K562 (cell line): ENCODE data around the gene PLXNA3. TPM values are rescaled to one million over a fixed set of nuclear protein-coding genes. Genes with fewer than 3 reads are reported as not detected.

Experiments
- ATAC-seq: fragments of 200-7000 bp; cut with Tn5 transposase; 3 replicates; pipeline ENCODE4 v1.9.1; 2020; ENCODE audit warnings: moderate library complexity
- BruUV-seq: library from RNA; stranded (reverse); fragments of 400-500 nt; replicated peaks from 2 replicates; lab custom pipeline; 2021; lab: Mats Ljungman, UMichigan
- CTCF ChIA-PET: fragments of 300-600 bp; formaldehyde crosslinking; extraction: SDS; loops from one replicate; lab custom pipeline; 2021; ENCODE audit warnings: low intra/inter-chr PET ratio; lab: Yijun Ruan, JAX
- POLR2A ChIA-PET: fragments of 300-600, 350-650 bp; sonication (Branson Sonifier 250); formaldehyde crosslinking; extraction: SDS; loops from one replicate; lab custom pipeline; 2021; ENCODE audit warnings: antibody characterized with exemption, inconsistent platforms; lab: Yijun Ruan, JAX
- DNase-seq, 4 experiments: peaks; one replicate each; pipeline versions ENCODE4 v3.0.0 to v3.0.0-alpha.2; 2011 to 2018; ENCODE audit warnings: low spot score in 3 of 4, mixed read lengths in 3 of 4; ENCODE audit errors: extremely low read depth in 1 of 4
- FAIRE-seq: peaks from 2 replicates; lab custom pipeline; 2011; peaks lifted over from hg19 to GRCh38; lab: Jason Lieb, UNC
- H2AFZ ChIP-seq: 2 replicates; pipeline ENCODE4 v1.6.0; 2011; ENCODE audit warnings: low read depth, low read length, control low read depth, inconsistent platforms
- H3K27ac ChIP-seq: fragments of 200-600 bp; 3 replicates; pipeline ENCODE4 v1.8.0; 2011; ENCODE audit warnings: low read depth, mild to moderate bottlenecking, control low read depth, inconsistent platforms, low read length, moderate library complexity, mixed read lengths; ENCODE audit errors: extremely low read depth
- H3K27me3 ChIP-seq, 2 experiments: fragments of 300-600 bp in 1 of 2; 2 replicates in 1 of 2; 3 replicates in 1 of 2; pipeline versions ENCODE4 v1.6.0 to v1.8.0; 2011; ENCODE audit warnings: inconsistent platforms in 2 of 2, low read length in 2 of 2, mild to moderate bottlenecking in 1 of 2, mixed read lengths in 1 of 2, moderate library complexity in 1 of 2; ENCODE audit not compliant: control insufficient read depth in 2 of 2, insufficient read depth in 2 of 2
- H3K36me3 ChIP-seq: fragments of 300-600 bp; 3 replicates; pipeline ENCODE4 v1.8.0; 2011; ENCODE audit warnings: mild to moderate bottlenecking, low read length, inconsistent platforms; ENCODE audit not compliant: control insufficient read depth, insufficient read depth
- H3K4me1 ChIP-seq, 2 experiments: fragments of 200-600 bp in 1 of 2; replicated peaks in 1 of 2; 2 replicates in 1 of 2; 3 replicates in 1 of 2; pipeline versions ENCODE4 v1.5.1 to v1.8.0; 2011; ENCODE audit warnings: inconsistent platforms in 2 of 2, low read length in 2 of 2, mild to moderate bottlenecking in 1 of 2, mixed read lengths in 1 of 2, moderate library complexity in 1 of 2; ENCODE audit not compliant: control insufficient read depth in 2 of 2, insufficient read depth in 2 of 2
- H3K4me2 ChIP-seq: 2 replicates; pipeline ENCODE4 v1.6.1; 2011; ENCODE audit warnings: low read length, control low read depth, inconsistent platforms, mixed read lengths; ENCODE audit not compliant: insufficient read depth
- H3K4me3 ChIP-seq: fragments of 200-600 bp; sonication (generic), shearing (Covaris generic); 2 replicates; pipeline ENCODE4 v1.5.1; 2016; ENCODE audit warnings: control low read depth, inconsistent platforms
- H3K79me2 ChIP-seq: fragments of 200-600 bp; 3 replicates; pipeline ENCODE4 v1.8.0; 2011; ENCODE audit warnings: low read length, inconsistent platforms; ENCODE audit not compliant: control insufficient read depth, insufficient read depth
- H3K9ac ChIP-seq, 2 experiments: 2 replicates each; pipeline versions ENCODE4 v1.6.0 to v1.6.1; 2011; ENCODE audit warnings: low read depth in 2 of 2, low read length in 2 of 2, control low read depth in 1 of 2, inconsistent platforms in 1 of 2, mild to moderate bottlenecking in 1 of 2, mixed read lengths in 1 of 2; ENCODE audit not compliant: insufficient read depth in 1 of 2
- H3K9me1 ChIP-seq: one replicate; pipeline ENCODE4 v1.6.0; 2011; ENCODE audit warnings: inconsistent platforms, mild to moderate bottlenecking, low read length, moderate library complexity; ENCODE audit not compliant: control insufficient read depth, insufficient read depth
- H3K9me3 ChIP-seq: replicated peaks from 2 replicates; pipeline ENCODE4 v1.5.1; 2011; ENCODE audit warnings: low read depth, low read length, inconsistent platforms; ENCODE audit not compliant: control insufficient read depth, insufficient read depth
- H4K20me1 ChIP-seq: replicated peaks from 2 replicates; pipeline ENCODE4 v1.6.1; 2011; ENCODE audit warnings: low read length, inconsistent platforms, mixed read lengths; ENCODE audit not compliant: control insufficient read depth, insufficient read depth
- CREBBP ChIP-seq: IDR thresholded peaks from one replicate; pipeline ENCODE4 v1.6.1; 2012; ENCODE audit warnings: low read depth, mild to moderate bottlenecking, control low read depth, inconsistent platforms, low read length
- NCOA6 ChIP-seq: fragments of 450-650 bp; IDR thresholded peaks from 2 replicates; pipeline ENCODE4 v1.6.1; 2017; ENCODE audit warnings: mild to moderate bottlenecking
- SNRNP70 ChIP-seq: fragments of 200-400 bp; formaldehyde crosslinking; optimal IDR thresholded peaks from 2 replicates; pipeline ENCODE3; 2017; ENCODE audit warnings: low read depth, low read length
- TOE1 ChIP-seq, 2 experiments: fragments of 450-650 bp in 1 of 2; sonication (generic) in 1 of 2; formaldehyde crosslinking in 1 of 2; IDR thresholded peaks; 2 replicates each; pipeline versions ENCODE4 v1.7.1 to v1.8.0; 2016 to 2022; ENCODE audit warnings: borderline replicate concordance in 2 of 2, mild to moderate bottlenecking in 2 of 2, antibody characterized with exemption in 1 of 2, inconsistent platforms in 1 of 2, low read depth in 1 of 2, missing genetic modification reagents in 1 of 2, moderate library complexity in 1 of 2
- WGBS: fragments of 100-300 bp; shearing (Covaris generic); methylation state at CpG from one replicate; pipeline ENCODE4 v1.1.6; 2016; ENCODE audit warnings: low coverage, mixed read lengths; ENCODE audit not compliant: insufficient coverage; ENCODE audit errors: missing lambda C conversion rate; 5-methylcytosine and 5-hydroxymethylcytosine counted together
- in situ Hi-C: fragments of 300-500 bp; cut with MboI; formaldehyde crosslinking; loops from 4 replicates; pipeline ENCODE4 v1.15.0; 2018; ENCODE audit warnings: inconsistent platforms, mixed read lengths
- intact Hi-C: fragments of 100-400 bp; cut with micrococcal nuclease; formaldehyde crosslinking; loops from 2 replicates; pipeline ENCODE4 v1.14.2; 2022
- polyA plus RNA-seq, 8 experiments: library from polyadenylated mRNA; depleted of rRNA in 4 of 8; stranded (reverse) in 5 of 8; unstranded in 3 of 8; fragments of >200 nt; fragmentation: Nextera tagmentation in 2 of 8; fragmentation: Illumina TruSeq in 1 of 8; extraction: Ambion mirVana in 2 of 8; extraction: Trizol in 1 of 8; gene quantifications; 2 replicates each; pipeline versions ENCODE4 v1.2.1 to v1.2.3, GENCODE V29; 2011 to 2014; ENCODE audit warnings: inconsistent platforms in 1 of 8, missing spikeins in 1 of 8
- total RNA-seq, 7 experiments: library from RNA; depleted of rRNA in 6 of 7; stranded (reverse); fragments of >200 nt in 6 of 7; fragmentation: Illumina TruSeq in 2 of 7; extraction: Trizol in 2 of 7; gene quantifications; 2 replicates each; pipeline versions ENCODE4 v1.2.1 to v1.2.3, GENCODE V29; 2011 to 2021; ENCODE audit warnings: low replicate concordance in 1 of 7
- TF ChIP-seq, protein P1 (sequence below): IDR thresholded peaks from 2 replicates; pipeline ENCODE4 v1.6.1; 2011; ENCODE audit warnings: borderline replicate concordance, low read depth, mild to moderate bottlenecking, moderate library complexity, low read length; ENCODE audit not compliant: insufficient read depth, poor library complexity, severe bottlenecking

The PLXNA3 gene
- total and polyA plus RNA-seq, 9 of the 15 experiments (the other 6 are each of a cell fraction or from before 2014, with no cell fraction given), result 0.32 to 47.8 (median 7.5) TPM

GRCh38 chrX:154466036-154466435 is 8.0 kb downstream of the PLXNA3 start:
- peaks cover 0 to 18% of the 10 kb centered on the region in 2 experiments; a peak in 1 of 5 replicates for H3K4me1 ChIP-seq
- no peaks in the 10 kb centered on the region for H3K9me1 ChIP-seq
- intact Hi-C loops (no loop called here), in situ Hi-C loops (no loop called here)
- no TSS peak for BruUV-seq
- H3K4me3 ChIP-seq, result no peak overlapping the region
- H3K4me2 ChIP-seq, result no peak overlapping the region
- no peak overlapping the region for H2AFZ ChIP-seq
- H4K20me1 ChIP-seq, result no peaks in the 10 kb centered on the region
- CTCF ChIA-PET, result no interaction called here
- DNase-seq, result no peak
- WGBS, result 91% methylated on average over 16 of the region's 32 CpGs
- H3K9me3 ChIP-seq, result no peaks in the 10 kb centered on the region
- no peak for ATAC-seq
- no peak overlapping the region for H3K27ac ChIP-seq
- H3K36me3 ChIP-seq, result peaks cover 88% of the 10 kb centered on the region; the same call in 2 of the 3 replicates
- POLR2A ChIA-PET, result interaction anchor here (0.9 to 1.6 kb wide), 2 partner anchors 11 kb away, joined by 4 to 5 read pairs; no protein-coding TSS in a partner anchor
- no peak for FAIRE-seq
- TF ChIP-seq, protein P1, sequence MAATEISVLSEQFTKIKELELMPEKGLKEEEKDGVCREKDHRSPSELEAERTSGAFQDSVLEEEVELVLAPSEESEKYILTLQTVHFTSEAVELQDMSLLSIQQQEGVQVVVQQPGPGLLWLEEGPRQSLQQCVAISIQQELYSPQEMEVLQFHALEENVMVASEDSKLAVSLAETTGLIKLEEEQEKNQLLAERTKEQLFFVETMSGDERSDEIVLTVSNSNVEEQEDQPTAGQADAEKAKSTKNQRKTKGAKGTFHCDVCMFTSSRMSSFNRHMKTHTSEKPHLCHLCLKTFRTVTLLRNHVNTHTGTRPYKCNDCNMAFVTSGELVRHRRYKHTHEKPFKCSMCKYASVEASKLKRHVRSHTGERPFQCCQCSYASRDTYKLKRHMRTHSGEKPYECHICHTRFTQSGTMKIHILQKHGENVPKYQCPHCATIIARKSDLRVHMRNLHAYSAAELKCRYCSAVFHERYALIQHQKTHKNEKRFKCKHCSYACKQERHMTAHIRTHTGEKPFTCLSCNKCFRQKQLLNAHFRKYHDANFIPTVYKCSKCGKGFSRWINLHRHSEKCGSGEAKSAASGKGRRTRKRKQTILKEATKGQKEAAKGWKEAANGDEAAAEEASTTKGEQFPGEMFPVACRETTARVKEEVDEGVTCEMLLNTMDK, result no peak
- H3K27me3 ChIP-seq, result no peaks in the 10 kb centered on the region
- H3K9ac ChIP-seq, result no peak overlapping the region
- peaks cover 1% of the 10 kb centered on the region; the same call in 1 of the 3 replicates for H3K79me2 ChIP-seq

DNA sequence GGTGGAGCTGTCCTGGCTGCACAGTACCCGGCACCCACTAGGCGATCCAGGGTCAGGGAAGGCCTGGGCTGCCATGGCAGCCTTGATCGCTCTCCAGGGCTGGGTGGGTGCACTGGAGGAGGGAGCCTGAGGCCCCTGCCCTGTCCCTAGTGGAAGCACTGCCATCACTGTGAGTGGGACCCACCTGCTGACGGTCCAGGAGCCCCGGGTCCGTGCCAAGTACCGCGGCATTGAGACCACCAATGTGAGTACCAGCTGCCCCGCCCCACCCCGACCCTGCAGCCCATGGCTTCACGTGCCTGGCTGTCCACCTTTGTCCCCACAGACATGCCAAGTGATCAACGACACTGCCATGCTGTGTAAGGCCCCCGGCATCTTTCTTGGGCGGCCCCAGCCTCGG is 8.8 kb downstream of the PLXNA3 start:
- no peak for TF ChIP-seq TOE1 (IDR thresholded peaks at IDR 0.05; ENCODE audit: borderline replicate concordance)
- no peak for TF ChIP-seq TOE1 (CRISPR knock-in tag; IDR thresholded peaks at IDR 0.05; ENCODE audit: borderline replicate concordance, low read depth)
- TF ChIP-seq NCOA6, result no peak
- TF ChIP-seq CREBBP, result no peak
- no peak for TF ChIP-seq SNRNP70
- in situ Hi-C loops, result no loop called here
- no peak for ATAC-seq
- H3K9me3 ChIP-seq, result no peaks in the 10 kb centered on the region
- H3K9me1 ChIP-seq, result no peaks in the 10 kb centered on the region
- H3K4me3 ChIP-seq, result no peak overlapping the region
- peaks cover 86% of the 10 kb centered on the region; the same call in 2 of the 3 replicates for H3K36me3 ChIP-seq
- FAIRE-seq, result no peak
- WGBS, result 93% methylated on average over 10 of the region's 15 CpGs
- ChIA-PET POLR2A (interaction anchor here (1.9 kb wide), 1 partner anchor 12 kb away, joined by 4 read pairs; the partner anchor contains the start of gene LAGE3), CTCF (no interaction called here)
- no peaks in the 10 kb centered on the region for H3K27me3 ChIP-seq
- H3K4me1 ChIP-seq, result peaks cover 0 to 10% of the 10 kb centered on the region in 2 experiments; a peak in 1 of 5 replicates
- intact Hi-C loops, result no loop called here
- no peak overlapping the region for H3K4me2 ChIP-seq
- DNase-seq, result no peak
- no TSS peak for BruUV-seq
- H4K20me1 ChIP-seq, result no peaks in the 10 kb centered on the region
- no peak overlapping the region for H2AFZ ChIP-seq
- H3K9ac ChIP-seq, result no peak overlapping the region; a peak in 1 of 4 replicates
- H3K79me2 ChIP-seq, result no peaks in the 10 kb centered on the region
- no peak overlapping the region for H3K27ac ChIP-seq
